COLO668 (cell line): ENCODE measurements around the gene SLC25A4.
"Not testable (repeated sequence)": the region's sequence is repeated elsewhere in the genome, so short reads cannot be mapped to it uniquely, and the experiment has no call there.

ENCODE experiments used
- DNase-seq: peaks from one replicate; lab custom pipeline; 2025; ENCODE audit not compliant: unreplicated experiment; lab: John Stamatoyannopoulos, UW

SLC25A4 gene

DNA sequence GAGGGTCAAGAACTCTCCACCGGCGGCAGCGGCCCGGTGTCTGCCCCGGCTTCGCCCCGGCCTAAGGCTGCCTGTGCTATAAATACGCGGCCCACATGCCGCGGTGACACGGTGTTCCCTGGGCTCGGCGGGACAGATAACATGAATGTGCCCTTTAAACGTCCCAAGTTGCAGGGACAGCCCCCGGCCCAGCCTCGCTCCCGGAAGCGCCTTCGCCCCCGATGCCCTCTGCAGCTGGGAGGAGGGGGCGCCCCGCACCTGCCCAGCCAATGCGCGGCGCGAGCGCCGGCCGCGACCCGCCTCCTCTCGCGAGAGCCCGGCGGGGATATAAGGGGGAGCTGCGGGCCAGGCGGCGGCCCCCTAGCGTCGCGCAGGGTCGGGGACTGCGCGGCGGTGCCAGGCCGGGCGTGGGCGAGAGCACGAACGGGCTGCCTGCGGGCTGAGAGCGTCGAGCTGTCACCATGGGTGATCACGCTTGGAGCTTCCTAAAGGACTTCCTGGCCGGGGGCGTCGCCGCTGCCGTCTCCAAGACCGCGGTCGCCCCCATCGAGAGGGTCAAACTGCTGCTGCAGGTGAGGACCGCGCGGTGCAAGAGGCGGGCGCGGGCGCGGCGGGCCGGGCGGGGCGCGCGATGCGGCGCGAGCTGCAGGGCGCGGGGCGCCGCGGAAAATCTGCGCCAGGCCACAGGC, at the start of gene SLC25A4:
TSS of gene SLC25A4 (plus strand) at position 355 of the 689 bp plus-strand sequence. CDS start at position 462, 107 bp downstream.
- DNase-seq, result peak; percentile 92

GRCh38 chr4:185093603-185094002, 49.5 kb upstream of the SLC25A4 start:
- DNase-seq, result no peak

GRCh38 chr4:185096032-185096653, 46.9 kb upstream of the SLC25A4 start:
- DNase-seq, result peak; percentile 8

DNA sequence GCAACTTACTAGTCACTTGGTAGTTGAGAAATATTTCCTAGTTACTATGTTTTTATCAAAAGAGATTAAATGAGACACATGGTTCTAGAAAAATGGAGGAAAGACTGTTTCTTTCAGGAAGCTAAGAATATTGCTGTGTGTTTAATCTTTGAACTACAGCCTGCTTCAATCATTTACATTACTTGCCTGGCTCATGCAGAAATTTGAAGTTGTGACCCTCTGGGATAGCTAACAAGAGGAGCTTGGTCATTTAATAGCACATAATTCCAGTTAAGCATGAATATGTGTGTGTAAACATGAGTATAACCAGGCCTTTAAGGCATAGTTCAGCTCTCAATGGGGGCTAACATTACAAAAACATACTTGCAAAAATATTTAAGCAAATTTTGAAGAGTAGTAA, 44.6 kb upstream of the SLC25A4 start:
- DNase-seq, result no peak

GRCh38 chr4:185099024-185099682, 43.9 kb upstream of the SLC25A4 start:
- no peak for DNase-seq

DNA sequence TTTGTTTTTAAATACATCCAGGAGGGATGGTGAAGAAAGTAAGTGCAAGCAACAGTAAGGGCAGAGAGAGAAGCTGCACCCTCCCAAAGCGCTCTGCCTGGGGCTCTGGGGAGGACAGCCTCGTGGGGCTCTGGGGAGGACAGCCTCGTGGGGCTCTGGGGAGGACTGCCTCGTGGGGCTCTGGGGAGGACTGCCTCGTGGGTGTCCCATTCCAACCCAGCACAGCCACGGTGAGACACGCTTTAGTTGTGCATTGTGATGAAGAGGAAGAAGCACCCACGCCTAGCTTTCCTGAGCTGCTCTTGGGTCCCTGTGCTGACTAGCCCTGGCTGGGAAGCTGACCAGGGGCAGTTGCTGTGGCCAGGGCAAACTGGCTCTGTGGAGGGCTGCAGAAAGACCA, 43.1 kb upstream of the SLC25A4 start:
- no peak for DNase-seq

DNA sequence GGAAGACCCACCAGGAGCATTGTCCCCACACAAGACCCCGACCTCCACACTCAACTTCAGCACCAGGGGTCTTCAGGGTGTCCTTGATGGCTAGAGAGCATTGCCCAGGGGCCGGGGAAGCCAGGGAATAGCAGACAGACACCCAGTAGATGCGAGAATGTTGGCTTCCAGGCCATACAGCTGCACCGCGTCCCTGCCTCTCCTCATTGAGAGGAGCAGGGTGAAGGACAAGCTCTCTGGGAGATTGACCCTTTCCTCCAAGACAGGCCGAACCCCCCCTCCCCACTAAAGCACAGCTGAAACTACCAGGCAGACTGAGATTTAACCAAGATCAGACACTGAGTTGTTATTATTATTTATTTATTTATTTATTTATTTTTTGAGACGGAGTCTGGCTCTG, 42.6 kb upstream of the SLC25A4 start:
- DNase-seq, result no peak

DNA sequence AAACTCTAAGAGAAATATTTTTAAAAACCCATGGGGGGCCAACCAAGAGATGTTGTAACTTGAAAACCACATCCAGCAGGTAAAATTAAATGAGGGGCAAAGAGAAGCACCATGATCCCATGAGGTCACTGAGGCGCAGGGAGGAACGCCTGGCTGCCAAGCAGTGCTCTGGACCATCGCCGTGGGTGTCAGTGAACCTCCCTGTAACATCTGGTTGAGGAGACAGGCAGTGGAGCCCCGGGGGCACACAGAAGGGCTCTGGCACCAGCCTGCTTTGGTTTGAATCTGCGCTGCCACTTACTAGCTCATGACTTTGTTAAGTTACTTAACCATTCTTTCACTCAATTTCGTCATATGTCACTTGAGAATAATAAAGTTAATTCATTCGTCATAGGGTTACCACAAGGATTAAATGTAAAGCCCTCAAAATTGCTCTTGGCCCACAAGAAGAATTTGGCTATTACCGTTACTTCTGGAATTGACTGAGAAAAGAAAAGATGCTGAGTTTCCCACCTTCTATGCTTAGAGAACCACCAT, 41.6 kb upstream of the SLC25A4 start:
- no peak for DNase-seq

GRCh38 chr4:185104733-185105132, 38.3 kb upstream of the SLC25A4 start:
- DNase-seq, result no peak

GRCh38 chr4:185106353-185106752, 36.7 kb upstream of the SLC25A4 start:
- no peak for DNase-seq

GRCh38 chr4:185107574-185107973, 35.5 kb upstream of the SLC25A4 start:
- not testable (repeated sequence) for DNase-seq

- no peak for DNase-seq
These were observed 34.9 kb upstream of the SLC25A4 start for GRCh38 chr4:185108185-185108584.

DNA sequence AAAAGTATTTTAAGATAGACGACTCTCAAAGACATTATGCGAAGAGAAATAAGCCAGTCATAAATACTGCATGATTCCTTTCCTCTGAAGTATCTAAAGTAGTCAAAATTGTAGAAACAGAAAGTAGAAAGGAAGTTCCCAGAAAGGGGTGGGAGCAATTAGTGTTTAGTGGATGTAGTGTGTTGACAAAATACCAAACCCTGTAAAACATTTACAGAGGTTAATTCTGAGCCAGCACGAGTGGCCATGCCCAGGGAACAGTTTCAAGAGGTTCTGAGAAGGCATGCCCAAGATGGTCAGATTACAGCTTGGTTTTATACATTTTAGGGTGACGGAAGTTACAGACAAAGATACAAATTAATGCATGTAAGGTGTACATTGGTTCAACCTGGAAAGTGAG, 34.4 kb upstream of the SLC25A4 start:
- no peak for DNase-seq

DNA sequence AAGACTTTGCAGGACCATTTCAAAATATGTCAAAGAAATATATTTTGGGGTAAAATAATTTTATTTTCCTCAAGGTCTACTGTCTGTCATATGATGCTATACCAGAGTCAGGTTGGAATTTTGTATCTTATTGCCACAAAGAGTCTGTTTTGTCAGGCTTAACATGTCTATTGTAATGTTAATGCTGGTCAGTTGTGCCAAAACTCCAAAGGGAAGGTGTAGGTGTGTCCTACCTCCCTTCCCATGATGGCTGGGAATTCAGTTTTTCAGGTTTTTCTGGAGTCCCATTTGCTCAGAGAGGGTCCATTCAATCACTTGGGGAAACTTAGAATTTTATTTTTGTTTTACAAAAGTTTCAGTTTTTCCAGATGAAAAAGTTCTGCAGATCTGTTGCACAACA, 33.3 kb upstream of the SLC25A4 start:
- DNase-seq, result no peak

DNA sequence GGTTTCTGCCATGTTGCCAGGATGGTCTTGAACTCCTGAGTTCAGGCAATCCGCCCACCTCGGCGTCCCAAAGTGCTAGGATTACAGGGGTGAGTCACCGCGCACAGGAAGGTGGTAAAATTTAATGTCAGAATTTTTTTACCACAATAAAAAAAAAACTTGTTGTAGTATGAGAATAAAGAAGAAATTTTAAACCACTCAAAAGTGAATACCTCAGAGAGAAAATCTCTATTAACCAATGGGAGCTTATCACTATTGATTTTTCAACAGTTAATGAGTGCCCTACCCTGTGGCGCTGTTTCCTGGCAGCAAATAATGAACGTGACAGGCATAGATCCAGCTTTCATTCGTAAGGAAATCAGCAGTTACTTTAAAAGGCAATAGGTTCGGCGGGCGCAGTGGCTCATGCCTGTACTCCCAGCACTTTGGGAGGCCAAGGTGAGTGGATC, 32.7 kb upstream of the SLC25A4 start:
- DNase-seq, result no peak

DNA sequence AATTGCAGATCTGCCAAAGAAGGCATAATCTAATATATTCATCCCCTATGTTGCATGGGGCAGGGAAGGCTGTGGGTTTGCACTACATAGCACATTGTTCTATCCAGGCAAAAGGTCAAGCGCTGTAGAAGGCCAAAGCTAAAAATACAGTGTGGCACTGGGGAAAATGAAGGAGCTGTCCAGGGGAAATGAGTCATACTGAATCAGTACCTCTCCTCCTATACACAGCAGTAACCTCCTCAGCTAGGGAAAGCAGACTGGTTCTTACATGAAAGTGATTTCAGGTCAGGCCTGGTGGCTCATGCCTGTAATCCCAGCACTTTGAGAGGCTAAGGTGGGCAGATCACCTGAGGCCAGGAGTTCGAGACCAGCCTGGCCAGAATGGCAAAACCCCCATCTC, 31.0 kb upstream of the SLC25A4 start:
- no peak for DNase-seq

DNA sequence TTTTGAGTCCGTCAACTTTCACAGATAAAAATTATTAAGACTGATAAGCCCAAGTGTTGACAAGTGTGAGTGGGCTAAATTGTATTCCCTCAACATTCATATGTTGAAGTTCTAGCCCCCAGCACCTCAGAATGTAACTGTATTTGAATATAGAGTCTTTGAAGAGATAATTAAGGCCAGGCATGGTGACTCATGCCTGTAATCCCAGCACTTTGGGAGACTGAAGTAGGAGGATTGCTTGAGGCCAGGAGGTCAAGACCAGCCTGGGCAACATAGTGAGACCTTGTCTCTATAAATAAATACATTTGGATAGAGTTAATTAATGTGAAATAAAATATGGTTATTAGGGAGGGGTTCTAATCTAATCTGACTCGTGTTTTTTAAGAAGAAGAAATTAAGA, 29.7 kb upstream of the SLC25A4 start:
- no peak for DNase-seq

- DNase-seq, result no peak
These were observed 27.2 kb upstream of the SLC25A4 start for GRCh38 chr4:185115827-185116232.

DNA sequence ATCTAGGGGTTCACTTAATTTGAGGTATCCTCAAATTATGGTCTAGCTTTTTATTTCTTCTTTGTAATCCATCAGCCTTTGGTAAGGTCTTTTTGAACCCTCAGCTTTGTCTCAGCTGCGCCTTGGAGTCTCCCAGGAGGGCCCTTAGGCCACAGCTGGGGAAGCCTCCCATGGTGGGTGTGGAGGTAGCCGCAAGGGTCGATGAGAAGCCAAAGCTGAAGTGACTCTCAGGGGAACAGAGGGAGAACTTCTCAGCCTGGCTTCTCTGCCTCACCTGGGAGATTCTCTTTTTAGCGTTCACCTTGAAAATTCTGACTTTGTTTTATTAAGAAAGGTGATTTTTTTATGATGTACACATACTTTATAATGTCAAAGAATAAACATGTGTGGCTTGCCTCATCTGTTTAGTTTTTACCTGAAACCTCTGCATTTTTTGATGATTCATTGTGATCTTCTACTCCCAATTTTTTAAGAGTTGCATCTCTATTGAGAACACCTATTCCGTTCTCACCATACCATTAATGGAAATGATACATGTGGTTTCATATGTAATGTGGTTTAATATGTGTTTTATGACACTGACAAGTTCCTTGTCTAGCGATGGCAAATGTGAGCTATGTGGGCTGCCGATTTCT, 25.6 kb upstream of the SLC25A4 start:
- no peak for DNase-seq

- DNase-seq, result no peak
These were observed 24.2 kb upstream of the SLC25A4 start for GRCh38 chr4:185118876-185119275.

- not testable (repeated sequence) for DNase-seq
These were observed 23.6 kb upstream of the SLC25A4 start for GRCh38 chr4:185119467-185119866.
